Endothelial cell of umbilical vein (primary cell): ENCODE results near the gene NPIPB2. TPM values are rescaled to one million over a fixed set of nuclear protein-coding genes. Genes with fewer than 3 reads are reported as not detected.

ENCODE experiments used
- BruUV-seq: library from RNA; stranded (reverse); fragments of 400-500 nt; replicated peaks from 2 replicates; lab custom pipeline; 2021; lab: Mats Ljungman, UMichigan
- CTCF ChIA-PET: fragments of 300-600, 350-600 bp; sonication (Branson Sonifier 250); formaldehyde crosslinking; loops from one replicate; lab custom pipeline; 2021; ENCODE audit warnings: antibody characterized with exemption, inconsistent platforms; lab: Charles Lee
- POLR2A ChIA-PET: fragments of 300-600, 350-600 bp; sonication (Branson Sonifier 250); formaldehyde crosslinking; loops from one replicate; lab custom pipeline; 2021; ENCODE audit warnings: antibody characterized with exemption, inconsistent platforms; lab: Charles Lee
- DNase-seq: peaks from one replicate; pipeline ENCODE4 v3.0.0-alpha.2; 2011; ENCODE audit warnings: low read depth, low spot score
- FAIRE-seq: peaks from 2 replicates; lab custom pipeline; 2011; peaks lifted over from hg19 to GRCh38; lab: Jason Lieb, UNC
- H2AFZ ChIP-seq: 2 replicates; pipeline ENCODE4 v1.6.0; 2012; ENCODE audit warnings: low read depth, low read length, control low read depth, inconsistent platforms
- H3K27ac ChIP-seq: 2 replicates; pipeline ENCODE4 v1.5.1; 2011; ENCODE audit warnings: low read depth, mild to moderate bottlenecking, control low read depth, low read length, moderate library complexity; ENCODE audit not compliant: insufficient read depth
- H3K27me3 ChIP-seq, 2 experiments: 2 replicates each; pipeline versions ENCODE4 v1.6.0 to v1.6.1; 2011; ENCODE audit warnings: low read length in 2 of 2, mixed read lengths in 1 of 2; ENCODE audit not compliant: control insufficient read depth in 2 of 2, insufficient read depth in 2 of 2
- H3K36me3 ChIP-seq, 2 experiments: 2 replicates in 1 of 2; 3 replicates in 1 of 2; pipeline ENCODE4 v1.5.1; 2011; ENCODE audit warnings: low read length in 2 of 2, mild to moderate bottlenecking in 1 of 2, moderate library complexity in 1 of 2; ENCODE audit not compliant: control insufficient read depth in 2 of 2, insufficient read depth in 2 of 2; ENCODE audit errors: extremely low read depth in 1 of 2
- H3K4me1 ChIP-seq: 3 replicates; pipeline ENCODE4 v1.5.1; 2011; ENCODE audit warnings: mild to moderate bottlenecking, low read length; ENCODE audit not compliant: control insufficient read depth, insufficient read depth; ENCODE audit errors: extremely low read depth
- H3K4me2 ChIP-seq: 2 replicates; pipeline ENCODE4 v1.6.1; 2011; ENCODE audit warnings: low read length, control low read depth, mixed read lengths; ENCODE audit not compliant: insufficient read depth
- H3K4me3 ChIP-seq, 3 experiments: fragments of 200-600 bp in 1 of 3; sonication (generic), shearing (Covaris generic) in 1 of 3; replicated peaks in 1 of 3; 2 replicates each; pipeline ENCODE4 v1.5.1; 2011 to 2016; ENCODE audit warnings: control low read depth in 3 of 3, low read length in 3 of 3, mild to moderate bottlenecking in 2 of 3, inconsistent platforms in 1 of 3, low read depth in 1 of 3, moderate library complexity in 1 of 3; ENCODE audit not compliant: insufficient read depth in 1 of 3
- H3K79me2 ChIP-seq: 2 replicates; pipeline ENCODE4 v1.6.0; 2012; ENCODE audit warnings: low read length, inconsistent platforms; ENCODE audit not compliant: control insufficient read depth, insufficient read depth
- H3K9ac ChIP-seq: replicated peaks from 2 replicates; pipeline ENCODE3; 2011; ENCODE audit warnings: low read length, control low read depth; ENCODE audit not compliant: insufficient read depth; ENCODE audit errors: extremely low read depth
- H3K9me1 ChIP-seq: replicated peaks from 3 replicates; pipeline ENCODE4 v1.6.0; 2011; ENCODE audit warnings: mild to moderate bottlenecking, low read length; ENCODE audit not compliant: control insufficient read depth, insufficient read depth; ENCODE audit errors: extremely low read depth
- H3K9me3 ChIP-seq: replicated peaks from 2 replicates; pipeline ENCODE4 v1.5.1; 2012; ENCODE audit warnings: low read length, inconsistent platforms; ENCODE audit not compliant: control insufficient read depth, insufficient read depth
- H4K20me1 ChIP-seq: replicated peaks from 2 replicates; pipeline ENCODE3; 2011; ENCODE audit warnings: mild to moderate bottlenecking, low read length; ENCODE audit not compliant: control insufficient read depth, insufficient read depth; ENCODE audit errors: extremely low read depth
- EZH2 ChIP-seq: IDR thresholded peaks from 2 replicates; pipeline ENCODE4 v1.6.1; 2012; ENCODE audit warnings: borderline replicate concordance, low read depth, mild to moderate bottlenecking, moderate library complexity, low read length, inconsistent platforms; ENCODE audit not compliant: severe bottlenecking
- FOS ChIP-seq: IDR thresholded peaks from 2 replicates; pipeline ENCODE4 v1.6.1; 2011; ENCODE audit warnings: mild to moderate bottlenecking, low read length, moderate library complexity, borderline replicate concordance; ENCODE audit not compliant: insufficient read depth
- GATA2 ChIP-seq: IDR thresholded peaks from 2 replicates; pipeline ENCODE4 v1.7.0; 2011; ENCODE audit warnings: low read depth, mild to moderate bottlenecking, moderate library complexity, mixed read lengths, low read length; ENCODE audit not compliant: insufficient read length, insufficient read depth
- JUN ChIP-seq: IDR thresholded peaks from 2 replicates; pipeline ENCODE4 v1.6.1; 2011; ENCODE audit warnings: borderline replicate concordance, low read depth; ENCODE audit not compliant: insufficient read length, insufficient read depth
- MYC ChIP-seq: IDR thresholded peaks from one replicate; pipeline ENCODE4 v1.6.1; 2011; ENCODE audit warnings: mild to moderate bottlenecking, low read depth, low read length
- POLR2A ChIP-seq: IDR thresholded peaks from 2 replicates; pipeline ENCODE4 v1.6.1; 2012; ENCODE audit warnings: low read depth, mild to moderate bottlenecking, control low read depth, low read length
- POLR2AphosphoS5 ChIP-seq: IDR thresholded peaks from 2 replicates; pipeline ENCODE4 v1.6.1; 2012; ENCODE audit warnings: low read depth, mild to moderate bottlenecking, control low read depth, low read length, moderate library complexity; ENCODE audit not compliant: insufficient read depth
- dilution Hi-C: fragments of 300-500 bp; cut with MboI; formaldehyde crosslinking; loops from one replicate; pipeline ENCODE4 v1.15.0; 2019; ENCODE audit warnings: low sequenced_read_pairs; ENCODE audit not compliant: extremely low pct_ligation_motif_present
- intact Hi-C: fragments of 100-400 bp; cut with micrococcal nuclease; formaldehyde crosslinking; loops from one replicate; pipeline ENCODE4 v1.10.0; 2022
- polyA plus RNA-seq, 4 experiments: library from polyadenylated mRNA; depleted of rRNA in 3 of 4; stranded (reverse) in 3 of 4; unstranded in 1 of 4; fragments of >200 nt; gene quantifications; 2 replicates each; pipeline versions ENCODE4 v1.2.1 to v1.2.3, GENCODE V29; 2011 to 2012; ENCODE audit warnings: missing spikeins in 1 of 4
- total RNA-seq: library from RNA; stranded (reverse); gene quantifications from 2 replicates; pipeline ENCODE4 v1.2.3, GENCODE V29; 2021
- TF ChIP-seq, protein P1 (sequence below), 2 donors: IDR thresholded peaks; 1 replicate in 1 of 2; 2 replicates in 1 of 2; pipeline ENCODE4 v1.5.1; 2011; ENCODE audit warnings: low read length in 2 of 2, mild to moderate bottlenecking in 2 of 2, moderate library complexity in 2 of 2, control low read depth in 1 of 2, inconsistent platforms in 1 of 2, low read depth in 1 of 2; ENCODE audit not compliant: insufficient read depth in 1 of 2; ENCODE audit errors: extremely low read depth in 1 of 2
- TF ChIP-seq, protein P2 (sequence below): IDR thresholded peaks from 2 replicates; pipeline ENCODE4 v1.6.1; 2011; ENCODE audit not compliant: insufficient read depth, insufficient read length

Gene NPIPB2
- total and polyA plus RNA-seq, 2 donors (not counting 3 experiments of a cell fraction or from before 2014, with no cell fraction given): 5.8 to 15.4 TPM

DNA sequence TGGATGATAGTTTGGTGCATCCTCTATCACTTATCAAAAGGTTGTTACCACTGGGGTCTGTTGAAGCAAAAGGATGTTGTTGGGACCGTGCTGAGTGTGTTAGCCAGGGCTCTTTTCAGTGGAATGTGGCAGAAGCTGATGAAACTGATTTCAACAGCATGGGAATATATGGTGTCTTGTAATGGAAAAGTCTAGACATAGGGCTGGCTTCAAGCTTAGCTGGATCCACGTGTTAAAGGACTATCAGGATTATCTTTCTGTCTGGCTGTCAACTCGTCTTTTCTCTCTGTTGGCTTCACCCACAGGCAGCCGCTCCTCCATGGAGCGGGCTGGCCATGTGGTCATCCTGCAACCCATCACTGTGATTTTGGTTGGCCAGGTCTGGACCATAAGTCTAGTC is 43.4 kb upstream of the NPIPB2 start:
- Histone ChIP-seq H3K27ac (no peak overlapping the region), H3K4me3 (no peak overlapping the region), H3K36me3 (no peaks in the 10 kb centered on the region), H3K4me1 (no peaks in the 10 kb centered on the region), H4K20me1 (no peaks in the 10 kb centered on the region), H3K9me3 (no peaks in the 10 kb centered on the region), H3K4me2 (no peak overlapping the region), H3K9me1 (no peaks in the 10 kb centered on the region), H3K79me2 (no peaks in the 10 kb centered on the region), H2AFZ (no peak overlapping the region), H3K27me3 (no peaks in the 10 kb centered on the region), H3K9ac (no peak overlapping the region)
- no peak for FAIRE-seq
- intact Hi-C loops: no loop called here
- ChIA-PET POLR2A (no interaction called here), CTCF (no interaction called here)
- dilution Hi-C loops: no loop called here
- no peak for DNase-seq
- TF ChIP-seq, protein P1, sequence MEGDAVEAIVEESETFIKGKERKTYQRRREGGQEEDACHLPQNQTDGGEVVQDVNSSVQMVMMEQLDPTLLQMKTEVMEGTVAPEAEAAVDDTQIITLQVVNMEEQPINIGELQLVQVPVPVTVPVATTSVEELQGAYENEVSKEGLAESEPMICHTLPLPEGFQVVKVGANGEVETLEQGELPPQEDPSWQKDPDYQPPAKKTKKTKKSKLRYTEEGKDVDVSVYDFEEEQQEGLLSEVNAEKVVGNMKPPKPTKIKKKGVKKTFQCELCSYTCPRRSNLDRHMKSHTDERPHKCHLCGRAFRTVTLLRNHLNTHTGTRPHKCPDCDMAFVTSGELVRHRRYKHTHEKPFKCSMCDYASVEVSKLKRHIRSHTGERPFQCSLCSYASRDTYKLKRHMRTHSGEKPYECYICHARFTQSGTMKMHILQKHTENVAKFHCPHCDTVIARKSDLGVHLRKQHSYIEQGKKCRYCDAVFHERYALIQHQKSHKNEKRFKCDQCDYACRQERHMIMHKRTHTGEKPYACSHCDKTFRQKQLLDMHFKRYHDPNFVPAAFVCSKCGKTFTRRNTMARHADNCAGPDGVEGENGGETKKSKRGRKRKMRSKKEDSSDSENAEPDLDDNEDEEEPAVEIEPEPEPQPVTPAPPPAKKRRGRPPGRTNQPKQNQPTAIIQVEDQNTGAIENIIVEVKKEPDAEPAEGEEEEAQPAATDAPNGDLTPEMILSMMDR (IDR thresholded peaks at IDR 0.05; ENCODE audit: extremely low read depth in 1 of 2, insufficient read depth in 1 of 2, low read depth in 1 of 2, low read length in 2 of 2): no peak
- TF ChIP-seq FOS (no peak), MYC (no peak)
- no TSS peak for BruUV-seq

DNA sequence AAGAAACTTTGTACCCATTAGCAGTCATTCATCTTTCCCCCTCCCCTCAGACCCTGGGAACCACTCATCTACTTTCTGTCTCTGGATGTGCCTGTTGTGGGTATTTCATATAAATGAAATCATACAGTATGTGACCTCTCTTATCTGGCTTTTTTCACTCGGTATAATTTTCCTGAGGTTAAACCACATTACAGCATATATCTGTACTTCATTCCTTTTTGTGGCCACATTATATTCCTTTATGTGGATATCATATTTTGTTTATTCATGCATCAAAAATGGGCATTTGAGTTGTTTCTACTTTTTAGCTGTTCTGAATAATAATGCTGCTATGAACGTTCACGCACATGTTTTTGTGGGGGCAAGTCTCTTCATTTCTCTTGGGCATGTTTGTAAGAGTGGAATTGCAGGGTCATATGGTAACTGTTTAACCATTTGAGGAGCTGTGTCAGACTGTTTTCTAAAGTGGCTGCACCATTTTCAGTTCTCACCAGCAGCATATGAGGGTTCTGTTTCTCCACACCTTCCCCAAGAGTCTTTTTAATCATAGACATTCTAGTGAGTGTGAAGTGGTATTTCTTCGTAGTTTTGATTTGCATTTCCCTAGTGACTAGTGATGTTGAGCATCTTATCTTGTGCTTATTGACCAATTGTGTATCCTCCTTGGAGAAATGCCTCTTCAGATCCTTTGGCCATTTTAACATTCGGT is 38.4 kb upstream of the NPIPB2 start:
- dilution Hi-C loops: no loop called here
- ChIA-PET POLR2A (no interaction called here), CTCF (interaction anchor here (1.1 to 1.4 kb wide), 2 partner anchors 88 kb away, joined by 3 to 4 read pairs; no protein-coding TSS in a partner anchor)
- Histone ChIP-seq H3K4me2 (no peak overlapping the region), H3K4me3 (no peak overlapping the region), H3K9me1 (no peaks in the 10 kb centered on the region), H3K4me1 (peaks cover 14% of the 10 kb centered on the region), H3K9ac (no peak overlapping the region), H3K36me3 (no peaks in the 10 kb centered on the region), H3K27me3 (no peaks in the 10 kb centered on the region), H4K20me1 (no peaks in the 10 kb centered on the region), H2AFZ (no peak overlapping the region), H3K79me2 (peaks cover 10% of the 10 kb centered on the region), H3K9me3 (no peaks in the 10 kb centered on the region), H3K27ac (no peak overlapping the region)
- FAIRE-seq (no peak), DNase-seq (no peak)
- intact Hi-C loops: no loop called here
- TF ChIP-seq MYC (no peak), FOS (no peak), POLR2AphosphoS5 (no peak), POLR2A (no peak), GATA2 (no peak), JUN (no peak), EZH2 (no peak)
- TF ChIP-seq, protein P2, sequence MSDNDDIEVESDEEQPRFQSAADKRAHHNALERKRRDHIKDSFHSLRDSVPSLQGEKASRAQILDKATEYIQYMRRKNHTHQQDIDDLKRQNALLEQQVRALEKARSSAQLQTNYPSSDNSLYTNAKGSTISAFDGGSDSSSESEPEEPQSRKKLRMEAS: no peak
- TF ChIP-seq, protein P1 (IDR thresholded peaks at IDR 0.05; ENCODE audit: extremely low read depth in 1 of 2, insufficient read depth in 1 of 2, low read depth in 1 of 2, low read length in 2 of 2): no peak
- BruUV-seq: no TSS peak
